Measurements from ENCODE around the gene ALDH4A1.
A peak's percentile ranks its signal among the peaks of the same experiment; 100 is the strongest.
"Not testable (repeated sequence)": the region's sequence is repeated elsewhere in the genome, so short reads cannot be mapped to it uniquely, and the experiment has no call there.

Gene ALDH4A1

GRCh38 chr1:18900303-18900841 lies 2.0 kb downstream of the ALDH4A1 start:
- no peak for DNase-seq (ENCODE audit: low spot score)

- no peak for DNase-seq (ENCODE audit: low spot score)
These were observed 2.8 kb downstream of the ALDH4A1 start for GRCh38 chr1:18899363-18900049.

- no peak for DNase-seq (ENCODE audit: low spot score)
These were observed 3.8 kb downstream of the ALDH4A1 start for GRCh38 chr1:18898567-18898966.

GRCh38 chr1:18895317-18895716 lies 7.0 kb downstream of the ALDH4A1 start:
- no peak for DNase-seq (ENCODE audit: low spot score)

GRCh38 chr1:18893120-18893519 lies 9.2 kb downstream of the ALDH4A1 start:
- no peak for DNase-seq (ENCODE audit: low spot score)

- DNase-seq (ENCODE audit: low spot score): not testable (repeated sequence)
These were observed 10.5 kb downstream of the ALDH4A1 start for GRCh38 chr1:18891858-18892257.

- no peak for DNase-seq (ENCODE audit: low spot score)
These were observed 11.0 kb downstream of the ALDH4A1 start for GRCh38 chr1:18891426-18891780.

GRCh38 chr1:18890706-18891425 lies 11.5 kb downstream of the ALDH4A1 start:
- DNase-seq (ENCODE audit: low spot score): peak; percentile 41

- DNase-seq (ENCODE audit: low spot score): no peak
These were observed 16.4 kb downstream of the ALDH4A1 start for GRCh38 chr1:18886003-18886335.

GRCh38 chr1:18885311-18886002 lies 16.9 kb downstream of the ALDH4A1 start:
- no peak for DNase-seq (ENCODE audit: low spot score)

- no peak for DNase-seq (ENCODE audit: low spot score)
These were observed 17.6 kb downstream of the ALDH4A1 start for GRCh38 chr1:18884727-18885126.

- DNase-seq (ENCODE audit: low spot score): no peak
These were observed 18.0 kb downstream of the ALDH4A1 start for GRCh38 chr1:18884419-18884717.

- DNase-seq (ENCODE audit: low spot score): peak; percentile 64
These were observed 18.5 kb downstream of the ALDH4A1 start for GRCh38 chr1:18883636-18884418.

- DNase-seq (ENCODE audit: low spot score): no peak
These were observed 19.3 kb downstream of the ALDH4A1 start for GRCh38 chr1:18883079-18883478.

- peak; percentile 29 for DNase-seq (ENCODE audit: low spot score)
These were observed 19.9 kb downstream of the ALDH4A1 start for GRCh38 chr1:18882486-18882885.

- no peak for DNase-seq (ENCODE audit: low spot score)
These were observed 20.5 kb downstream of the ALDH4A1 start for GRCh38 chr1:18881642-18882431.

GRCh38 chr1:18881164-18881563 lies 21.2 kb downstream of the ALDH4A1 start:
- no peak for DNase-seq (ENCODE audit: low spot score)

- DNase-seq (ENCODE audit: low spot score): no peak
These were observed 21.8 kb downstream of the ALDH4A1 start for GRCh38 chr1:18880585-18880984.

GRCh38 chr1:18879791-18880309 lies 22.5 kb downstream of the ALDH4A1 start:
- DNase-seq (ENCODE audit: low spot score): no peak

GRCh38 chr1:18879215-18879790 lies 23.1 kb downstream of the ALDH4A1 start:
- DNase-seq (ENCODE audit: low spot score): no peak
